Sigmoid colon (tissue), 3 donors: Measurements from ENCODE around the gene TRIM66.

Experiments
- POLR2A ChIP-seq, 2 donors: fragments of 450-650 bp; IDR thresholded peaks; one replicate each; pipeline ENCODE4 v1.6.1; 2016; ENCODE audit warnings: antibody characterized with exemption in 2 of 2, mild to moderate bottlenecking in 2 of 2, moderate library complexity in 2 of 2
- TF ChIP-seq, protein P1 (sequence below), 4 experiments: fragments of 450-650 bp in 3 of 4; fragments of 200-600 bp in 1 of 4; IDR thresholded peaks; one replicate each; pipeline ENCODE4 v1.5.1; 2016 to 2019; ENCODE audit warnings: antibody characterized with exemption in 4 of 4, mild to moderate bottlenecking in 3 of 4, moderate library complexity in 2 of 4

DNA sequence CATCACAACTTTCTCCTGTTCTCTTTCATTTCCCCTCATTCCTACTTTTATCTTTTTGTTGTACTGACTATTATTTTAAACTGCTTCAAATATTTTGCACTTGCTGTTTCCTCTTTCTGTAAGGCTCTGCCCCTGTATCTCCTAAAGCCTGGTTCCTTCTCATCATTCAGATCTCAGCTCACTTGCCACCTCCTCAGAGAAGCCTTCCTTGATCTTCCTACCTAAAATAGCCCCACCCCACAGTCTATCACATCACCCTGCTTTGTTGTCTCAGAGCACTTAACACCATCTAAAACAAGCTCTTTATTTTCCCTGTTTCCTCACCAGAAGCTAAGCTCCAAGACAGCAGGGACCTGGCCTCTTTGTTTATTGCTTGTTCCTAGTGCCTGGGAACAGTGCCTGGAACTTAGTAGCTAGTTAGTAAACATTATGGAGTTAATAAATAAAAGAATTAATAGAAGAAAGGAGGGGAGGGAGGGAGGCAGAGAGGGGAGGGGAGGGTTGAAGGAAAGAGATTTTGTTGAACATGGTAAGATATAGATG lies 85.9 kb downstream of the TRIM66 start:
- TF ChIP-seq, protein P1, sequence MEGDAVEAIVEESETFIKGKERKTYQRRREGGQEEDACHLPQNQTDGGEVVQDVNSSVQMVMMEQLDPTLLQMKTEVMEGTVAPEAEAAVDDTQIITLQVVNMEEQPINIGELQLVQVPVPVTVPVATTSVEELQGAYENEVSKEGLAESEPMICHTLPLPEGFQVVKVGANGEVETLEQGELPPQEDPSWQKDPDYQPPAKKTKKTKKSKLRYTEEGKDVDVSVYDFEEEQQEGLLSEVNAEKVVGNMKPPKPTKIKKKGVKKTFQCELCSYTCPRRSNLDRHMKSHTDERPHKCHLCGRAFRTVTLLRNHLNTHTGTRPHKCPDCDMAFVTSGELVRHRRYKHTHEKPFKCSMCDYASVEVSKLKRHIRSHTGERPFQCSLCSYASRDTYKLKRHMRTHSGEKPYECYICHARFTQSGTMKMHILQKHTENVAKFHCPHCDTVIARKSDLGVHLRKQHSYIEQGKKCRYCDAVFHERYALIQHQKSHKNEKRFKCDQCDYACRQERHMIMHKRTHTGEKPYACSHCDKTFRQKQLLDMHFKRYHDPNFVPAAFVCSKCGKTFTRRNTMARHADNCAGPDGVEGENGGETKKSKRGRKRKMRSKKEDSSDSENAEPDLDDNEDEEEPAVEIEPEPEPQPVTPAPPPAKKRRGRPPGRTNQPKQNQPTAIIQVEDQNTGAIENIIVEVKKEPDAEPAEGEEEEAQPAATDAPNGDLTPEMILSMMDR (IDR thresholded peaks at IDR 0.05) = no peak
- no peak for TF ChIP-seq POLR2A (IDR thresholded peaks at IDR 0.05)
